Measurements from ENCODE around the gene SIRT2. TPM values are rescaled to one million over a fixed set of nuclear protein-coding genes. Genes with fewer than 3 reads are reported as not detected.
A peak's percentile ranks its signal among the peaks of the same experiment; 100 is the strongest.

Gene SIRT2
- total RNA-seq, 1 donor from 2014 or later: 62.3 TPM

DNA sequence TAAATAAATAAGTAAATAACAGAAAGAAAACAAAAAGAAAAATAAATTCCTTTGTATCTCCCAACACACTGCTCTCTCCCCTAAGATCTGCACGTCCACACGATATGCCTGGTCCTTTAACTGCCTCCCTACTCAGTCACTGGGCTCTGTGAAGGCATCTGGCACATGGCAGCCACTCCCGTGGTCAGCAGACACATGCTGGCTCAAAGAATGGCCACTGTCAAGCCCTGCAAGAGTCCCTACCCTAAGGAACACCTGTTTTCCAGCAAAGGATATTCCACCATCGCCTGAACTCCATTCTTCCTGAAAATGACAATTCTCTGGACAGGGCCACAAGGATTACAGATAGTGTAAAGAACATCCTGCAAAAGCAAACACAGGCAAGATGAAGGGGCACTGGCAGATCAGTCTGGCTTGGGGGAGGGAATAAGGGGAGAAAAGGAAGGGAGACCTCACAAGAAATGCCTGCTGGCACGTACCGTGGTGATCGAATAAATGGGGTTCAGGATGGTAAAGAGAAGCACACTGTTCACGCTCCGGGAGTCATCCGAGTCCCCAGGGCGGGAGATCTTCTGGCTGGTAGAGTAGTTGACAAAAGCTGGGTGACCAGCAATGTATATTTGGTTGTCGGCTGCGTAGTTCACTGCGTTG, 53.9 kb downstream of the SIRT2 start:
- no peak for DNase-seq (ENCODE audit: low read depth in 2 of 2)

DNA sequence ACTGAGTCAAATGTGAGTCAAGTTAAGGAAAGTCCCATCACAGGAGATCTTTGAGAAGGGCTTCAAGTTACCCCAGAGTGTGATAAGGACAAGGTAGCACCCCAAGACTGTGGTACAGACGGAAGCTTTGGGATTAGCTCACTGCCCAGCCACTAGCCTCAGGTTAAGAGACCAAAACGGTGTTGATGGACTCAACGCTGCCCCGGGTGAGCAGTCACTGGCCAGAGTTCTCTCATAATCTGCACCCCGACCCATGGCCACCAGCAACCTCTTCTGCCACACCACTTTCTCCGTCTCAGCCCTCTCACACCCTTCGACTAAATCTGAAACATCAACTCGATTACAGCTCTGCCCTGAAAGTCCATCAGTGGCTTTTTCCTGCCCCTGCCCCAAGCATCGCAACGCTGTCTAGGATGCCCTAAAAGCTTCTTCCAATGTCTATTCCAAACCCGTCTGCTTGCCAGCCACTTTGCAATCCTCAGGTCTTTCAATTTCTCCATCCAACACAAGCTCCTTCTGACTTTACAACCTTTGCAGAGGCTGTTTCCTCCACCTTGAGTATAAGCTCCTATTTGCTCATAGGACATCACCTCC, 55.2 kb downstream of the SIRT2 start:
- DNase-seq (ENCODE audit: low read depth in 2 of 2): no peak

DNA sequence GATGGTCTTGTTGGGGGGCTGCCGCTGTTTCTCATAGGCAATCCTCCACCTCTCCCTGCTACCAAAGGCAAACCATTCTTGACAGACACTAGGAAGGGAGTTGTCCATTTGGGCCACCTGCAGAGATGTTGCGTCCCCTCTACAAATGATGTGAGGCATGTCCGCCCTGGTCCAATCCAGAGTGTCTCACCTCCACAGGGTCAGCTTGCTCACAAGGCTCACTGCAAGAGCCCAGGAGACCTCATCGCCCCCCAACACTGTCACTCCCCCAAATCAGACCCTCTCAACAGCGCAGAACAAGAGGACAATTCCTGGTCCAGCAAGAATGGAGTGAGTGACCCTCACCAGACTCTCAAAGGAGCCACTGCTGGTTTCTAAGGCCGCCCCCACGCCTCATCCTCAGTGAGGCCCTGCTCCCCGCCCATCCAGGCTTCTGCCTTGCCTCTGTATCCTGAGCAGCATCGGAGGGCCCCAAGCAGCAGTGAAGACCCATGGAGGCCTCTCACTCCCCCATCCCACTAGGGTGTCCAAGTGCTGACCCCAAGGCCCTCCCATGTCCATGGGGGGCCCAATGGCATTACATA, 56.2 kb downstream of the SIRT2 start:
- DNase-seq (ENCODE audit: low read depth in 2 of 2): no peak

DNA sequence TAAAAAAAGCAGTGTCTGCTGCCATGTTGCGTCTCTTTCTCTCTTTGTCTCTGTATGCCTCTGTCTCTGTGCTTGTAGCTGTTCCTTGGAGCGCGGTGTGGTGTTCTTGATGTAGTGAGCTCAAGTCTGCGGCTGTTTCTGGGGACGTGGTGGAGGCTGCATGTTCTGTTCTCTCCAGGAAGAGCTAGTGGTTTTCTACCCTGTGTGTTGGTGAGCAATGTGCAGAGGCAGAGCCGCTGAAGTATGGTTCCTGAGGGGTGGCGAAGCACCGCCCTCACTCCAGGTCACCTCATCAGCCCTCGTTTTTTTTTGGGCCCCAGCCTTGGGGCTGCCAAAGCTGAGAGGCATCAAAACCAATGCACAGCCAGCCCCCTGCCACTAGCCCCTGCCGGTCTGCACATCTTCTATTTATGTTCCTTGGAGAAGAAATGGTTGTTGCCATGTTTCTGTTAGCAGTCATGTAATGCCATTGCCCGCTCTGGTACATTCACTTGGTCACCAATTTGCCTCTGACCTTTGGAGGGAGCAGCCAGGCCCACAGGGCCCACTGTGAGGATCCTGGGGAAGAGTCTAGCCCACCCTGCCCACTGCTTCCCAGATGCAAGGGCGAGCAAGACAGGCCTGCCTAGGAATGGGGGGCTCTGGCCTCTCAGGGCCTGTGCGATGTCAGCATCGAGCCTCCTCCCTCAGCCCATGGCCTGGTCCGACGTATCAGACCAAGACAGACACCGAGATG, 56.8 kb downstream of the SIRT2 start:
- DNase-seq (ENCODE audit: low read depth in 2 of 2): no peak

DNA sequence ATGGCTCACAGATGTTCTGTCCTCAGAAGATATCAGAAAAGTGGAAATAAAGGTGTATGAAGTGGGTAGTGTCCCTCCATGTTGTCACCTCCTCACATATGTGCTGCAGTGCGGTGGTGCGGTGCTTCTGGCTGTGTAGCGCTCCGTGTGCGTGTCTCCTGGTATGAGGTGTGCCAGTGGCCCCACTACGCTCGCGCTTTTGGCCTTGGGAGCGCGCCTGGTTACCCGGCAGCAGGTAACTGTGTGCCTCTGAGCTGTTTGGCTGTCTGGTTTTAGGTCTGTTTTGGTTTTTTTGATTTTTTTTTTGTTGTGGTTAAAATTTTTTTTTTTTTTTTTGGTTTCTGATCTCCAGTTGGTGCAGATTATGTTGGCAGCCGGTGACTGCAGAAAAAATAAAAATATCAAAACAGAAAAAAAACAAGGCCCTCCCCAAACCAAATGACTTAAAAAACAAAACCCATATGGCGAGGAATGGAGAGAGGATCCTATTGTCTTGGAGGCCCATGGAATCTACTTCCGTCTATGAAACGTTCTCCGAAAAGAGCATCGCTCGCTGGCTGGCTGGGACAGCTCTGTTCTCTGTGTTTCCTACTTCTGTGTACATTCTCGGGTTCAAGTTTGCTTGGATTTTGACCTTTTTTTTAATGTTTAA, 57.5 kb downstream of the SIRT2 start:
- DNase-seq (ENCODE audit: low read depth in 2 of 2): no peak

DNA sequence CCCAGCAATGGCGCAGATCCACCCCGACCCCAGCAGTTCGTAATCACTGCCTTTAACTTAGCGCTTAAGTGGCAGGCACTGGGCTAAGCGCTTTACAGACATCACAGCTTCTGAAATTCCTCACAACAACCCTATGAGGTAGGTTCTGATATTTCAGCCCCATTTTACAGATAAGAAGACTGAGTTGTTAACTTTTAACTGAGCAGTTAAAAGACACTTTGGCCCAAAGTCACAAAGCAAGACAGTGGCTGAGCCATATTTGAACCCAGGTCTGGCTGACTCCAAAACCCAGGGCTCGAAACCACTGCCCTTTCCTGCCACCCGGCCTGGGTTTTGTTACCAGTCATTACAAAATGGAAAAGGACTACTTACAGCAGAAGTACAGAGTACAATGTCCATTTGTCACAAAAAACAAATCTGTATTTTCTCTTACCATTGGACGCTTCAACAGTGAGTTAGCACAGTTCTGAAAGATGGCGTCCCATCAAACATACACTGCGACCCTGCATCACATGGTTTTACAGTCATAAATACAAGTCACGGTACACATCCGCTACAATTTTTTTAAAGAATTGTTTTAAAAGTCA, 58.1 kb downstream of the SIRT2 start:
- DNase-seq (ENCODE audit: low read depth in 2 of 2): no peak

GRCh38 chr19:38840583-38840968, 58.8 kb downstream of the SIRT2 start:
- no peak for DNase-seq (ENCODE audit: low read depth in 2 of 2)

GRCh38 chr19:38839816-38840582, 59.4 kb downstream of the SIRT2 start:
- DNase-seq (ENCODE audit: low read depth in 2 of 2): no peak

GRCh38 chr19:38838986-38839761, 60.2 kb downstream of the SIRT2 start:
- DNase-seq (ENCODE audit: low read depth in 2 of 2): no peak

DNA sequence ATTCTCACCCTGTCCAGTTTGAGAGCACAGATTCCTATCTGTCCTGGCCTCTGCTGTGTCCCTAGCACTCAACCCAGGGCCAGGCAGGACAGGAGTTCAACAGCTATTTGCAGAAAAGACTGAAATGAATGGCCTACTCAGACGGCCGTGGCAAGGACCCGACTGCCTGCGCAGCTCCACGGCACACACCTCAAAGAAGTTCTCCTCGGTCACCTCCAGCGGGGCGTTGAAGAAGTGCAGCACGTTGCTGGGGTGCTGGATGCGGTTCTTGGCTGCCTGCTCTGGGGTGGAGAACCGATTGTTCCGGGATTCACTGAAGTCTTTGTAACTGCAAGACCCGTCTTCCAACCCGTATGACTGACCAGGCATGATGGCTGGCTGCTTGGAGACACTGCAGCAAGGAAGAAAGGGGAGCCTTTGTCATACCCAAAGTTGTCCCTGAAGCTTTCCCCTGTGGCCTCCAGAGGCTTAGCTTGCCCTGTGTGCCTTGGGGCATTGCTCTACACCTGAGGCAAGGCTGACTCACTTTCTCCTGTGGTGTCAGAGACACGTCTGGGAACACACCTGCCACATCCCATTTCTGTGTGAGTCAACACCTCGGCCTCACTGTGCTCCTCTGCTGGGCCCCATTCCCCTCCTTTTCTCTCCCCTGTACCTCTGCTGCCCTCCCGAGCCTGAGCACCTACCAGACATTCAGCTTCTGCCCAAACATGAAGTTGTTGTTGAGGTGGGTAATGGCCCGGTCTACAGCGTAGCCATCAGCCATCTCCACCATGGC, 61.0 kb downstream of the SIRT2 start:
- no peak for DNase-seq (ENCODE audit: low read depth in 2 of 2)

DNA sequence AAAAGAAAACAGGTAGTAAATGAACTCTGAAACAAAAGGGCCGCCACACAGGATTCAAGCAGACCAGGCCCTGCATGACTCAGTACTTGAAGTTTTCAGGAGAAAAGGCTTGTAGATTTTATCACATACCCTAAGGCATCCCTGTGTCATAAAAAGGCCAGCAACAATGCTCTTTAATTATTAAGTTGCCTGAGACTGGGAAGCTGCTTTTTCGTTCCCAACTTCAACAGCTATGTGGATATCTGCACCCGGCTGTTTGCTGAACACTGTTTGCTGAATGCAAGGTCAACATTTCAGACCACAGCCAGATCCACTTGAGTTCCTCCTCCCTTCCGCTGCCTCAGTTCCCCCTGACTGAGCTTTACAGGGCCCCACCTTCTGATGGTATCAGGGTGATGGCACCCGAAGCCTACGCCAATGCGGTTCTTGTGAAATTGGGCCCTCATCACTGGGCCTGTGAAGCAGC, 61.7 kb downstream of the SIRT2 start:
- no peak for DNase-seq (ENCODE audit: low read depth in 2 of 2)

- no peak for DNase-seq (ENCODE audit: low read depth in 2 of 2)
Observed at GRCh38 chr19:38836983-38837626, 62.3 kb downstream of the SIRT2 start.

- no peak for DNase-seq (ENCODE audit: low read depth in 2 of 2)
Observed at GRCh38 chr19:38836159-38836982, 63.0 kb downstream of the SIRT2 start.

DNA sequence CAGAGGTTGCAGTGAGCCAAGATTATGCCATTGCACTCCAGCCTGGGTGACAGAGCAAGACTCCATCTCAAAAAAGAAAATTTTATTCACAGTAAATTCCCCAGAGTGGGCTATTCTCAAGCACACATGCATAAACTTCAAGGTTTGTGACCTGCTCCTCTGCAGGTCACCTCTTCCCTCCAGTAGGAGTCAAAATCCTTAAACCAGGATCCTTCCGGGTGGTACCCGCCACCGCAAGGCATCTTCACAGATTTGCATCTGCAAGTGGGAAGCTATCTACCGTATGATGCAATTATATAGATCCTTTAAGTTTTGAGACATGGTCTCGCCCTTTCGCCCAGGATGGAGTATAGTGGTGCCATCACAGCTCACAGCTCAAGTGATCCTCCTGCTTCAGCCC, 64.8 kb downstream of the SIRT2 start:
- DNase-seq (ENCODE audit: low read depth in 2 of 2): no peak

GRCh38 chr19:38834104-38834490, 65.3 kb downstream of the SIRT2 start:
- DNase-seq (ENCODE audit: low read depth in 2 of 2): no peak

GRCh38 chr19:38833092-38833425, 66.4 kb downstream of the SIRT2 start:
- no peak for DNase-seq (ENCODE audit: low read depth in 2 of 2)

DNA sequence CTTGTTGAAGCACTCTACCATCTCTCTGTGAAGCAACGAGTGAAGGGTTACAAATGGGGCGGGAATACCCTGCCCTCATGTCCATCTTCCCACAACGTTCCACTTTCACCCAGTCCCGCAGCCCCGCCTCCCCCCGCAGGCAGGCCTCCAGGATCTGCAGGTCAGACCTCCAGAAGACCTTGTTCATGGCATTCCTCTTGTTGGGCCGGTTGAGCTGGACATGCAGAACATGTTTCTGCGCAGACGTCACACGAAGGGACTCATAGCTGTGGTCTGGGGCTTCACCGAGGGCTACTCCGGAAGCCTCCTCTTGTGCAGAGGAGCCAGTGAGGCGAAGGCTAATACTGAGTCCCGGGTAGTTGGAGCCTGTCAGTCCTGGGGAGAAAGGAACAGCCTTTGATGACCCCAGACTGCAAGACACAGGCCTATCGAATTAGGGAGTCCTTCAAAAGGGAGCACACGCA, 68.2 kb downstream of the SIRT2 start:
- peak in 1 of 2 donors; percentile 66 for DNase-seq (ENCODE audit: low read depth in 2 of 2)

Data from dermis microvascular lymphatic vessel endothelial cell (primary cell).